SU-DHL-6 (cell line): ENCODE results near the gene DEPDC5.

ENCODE experiments used
- CTCF ChIP-seq: fragments of 200-600 bp; sonication (generic); IDR thresholded peaks from one replicate; pipeline ENCODE4 v1.5.1; 2017; ENCODE audit warnings: antibody characterized with exemption, mild to moderate bottlenecking, low read length, moderate library complexity; ENCODE audit not compliant: insufficient read depth, poor library complexity, severe bottlenecking
- EZH2phosphoT487 ChIP-seq: fragments of 200-600 bp; sonication (generic), shearing (Covaris generic); conservative IDR thresholded peaks from 2 replicates; pipeline ENCODE4 v1.6.1; 2018; ENCODE audit warnings: mild to moderate bottlenecking, antibody characterized with exemption, low read length, moderate library complexity, mixed read lengths

- TF ChIP-seq CTCF (no peak), EZH2phosphoT487 (no peak)
Observed at GRCh38 chr22:31952094-31952401, 198.2 kb downstream of the DEPDC5 start.
